ENCODE results near the gene PRSS56. TPM values are rescaled to one million over a fixed set of nuclear protein-coding genes. Genes with fewer than 3 reads are reported as not detected.
A peak's percentile ranks its signal among the peaks of the same experiment; 100 is the strongest.

PRSS56 gene
- total and polyA plus RNA-seq, 2 of the 13 experiments (the other 11 are each of a cell fraction or from before 2014, with no cell fraction given) = not detected

DNA sequence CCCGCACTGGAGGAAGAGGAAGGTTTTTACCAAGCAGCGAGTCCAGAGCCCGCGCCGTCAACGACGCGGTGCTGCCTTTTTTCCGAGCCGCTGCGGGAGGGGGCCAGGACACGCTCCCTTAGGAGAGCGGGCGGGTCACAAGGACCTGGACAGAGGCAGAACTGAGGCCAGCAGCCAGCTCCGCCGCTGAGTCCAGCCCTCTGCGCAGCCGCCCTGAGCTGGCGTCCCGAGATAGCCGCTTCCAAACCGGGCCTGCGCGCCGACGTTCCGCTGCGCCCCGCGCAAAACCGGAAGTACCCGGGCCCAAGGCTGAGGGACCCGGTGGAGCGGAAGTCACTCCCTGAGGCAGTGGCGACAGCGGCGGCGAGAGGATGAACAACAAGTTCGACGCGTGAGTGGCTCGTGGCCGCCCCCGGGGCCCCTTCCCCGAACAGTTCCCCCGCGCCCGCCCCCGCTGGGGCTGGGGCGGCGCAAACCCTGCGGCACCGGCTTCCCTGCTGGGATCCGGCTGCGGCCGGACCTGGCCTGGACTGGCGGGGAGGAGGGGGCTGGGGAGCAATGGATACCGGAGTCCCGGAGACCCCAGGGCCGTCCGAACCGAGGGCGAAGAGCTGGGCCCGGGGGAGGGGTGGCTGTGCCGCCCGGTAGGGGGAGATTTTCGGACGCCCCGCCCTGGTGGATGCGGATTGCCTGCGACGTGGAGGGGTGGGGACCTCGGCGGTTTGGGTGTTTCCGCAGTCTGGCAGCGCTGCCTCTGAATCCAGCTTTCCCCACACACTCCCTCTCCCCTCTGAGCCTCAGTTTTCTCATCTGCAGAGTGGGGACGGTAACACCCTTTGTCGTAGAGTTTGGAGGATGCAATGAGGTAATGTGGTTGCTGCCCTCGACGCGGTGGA is 30.4 kb downstream of the PRSS56 start, which contains the start of the genes EIF4E2 and TIGD1 (continued):
- TF ChIP-seq, protein P1, sequence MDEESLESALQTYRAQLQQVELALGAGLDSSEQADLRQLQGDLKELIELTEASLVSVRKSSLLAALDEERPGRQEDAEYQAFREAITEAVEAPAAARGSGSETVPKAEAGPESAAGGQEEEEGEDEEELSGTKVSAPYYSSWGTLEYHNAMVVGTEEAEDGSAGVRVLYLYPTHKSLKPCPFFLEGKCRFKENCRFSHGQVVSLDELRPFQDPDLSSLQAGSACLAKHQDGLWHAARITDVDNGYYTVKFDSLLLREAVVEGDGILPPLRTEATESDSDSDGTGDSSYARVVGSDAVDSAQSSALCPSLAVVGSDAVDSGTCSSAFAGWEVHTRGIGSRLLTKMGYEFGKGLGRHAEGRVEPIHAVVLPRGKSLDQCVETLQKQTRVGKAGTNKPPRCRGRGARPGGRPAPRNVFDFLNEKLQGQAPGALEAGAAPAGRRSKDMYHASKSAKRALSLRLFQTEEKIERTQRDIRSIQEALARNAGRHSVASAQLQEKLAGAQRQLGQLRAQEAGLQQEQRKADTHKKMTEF (CRISPR knock-in tag; IDR thresholded peaks at IDR 0.05) = peak; percentile 100
- peak; percentile 97 for TF ChIP-seq ELF3 (CRISPR knock-in tag; IDR thresholded peaks at IDR 0.05)
- 0 out of 2 replicates have a peak, but pooled peaks have one; percentile 7 for TF ChIP-seq NFIC (IDR thresholded peaks at IDR 0.05; ENCODE audit: low read length)
- TF ChIP-seq ZFP36 (IDR thresholded peaks at IDR 0.05; ENCODE audit: borderline replicate concordance, low read depth, low read length, partially characterized antibody) = no peak
- peak; percentile 98 for TF ChIP-seq KIAA2018 (CRISPR knock-in tag; IDR thresholded peaks at IDR 0.05; ENCODE audit: borderline replicate concordance)
- peak; percentile 98 for TF ChIP-seq ZNF598 (CRISPR knock-in tag; IDR thresholded peaks at IDR 0.05; ENCODE audit: borderline replicate concordance)
- TF ChIP-seq CTCF (CRISPR knock-in tag; IDR thresholded peaks at IDR 0.05) = peak; percentile 53; the same call in 1 of the 2 replicates
- TF ChIP-seq, protein P2, sequence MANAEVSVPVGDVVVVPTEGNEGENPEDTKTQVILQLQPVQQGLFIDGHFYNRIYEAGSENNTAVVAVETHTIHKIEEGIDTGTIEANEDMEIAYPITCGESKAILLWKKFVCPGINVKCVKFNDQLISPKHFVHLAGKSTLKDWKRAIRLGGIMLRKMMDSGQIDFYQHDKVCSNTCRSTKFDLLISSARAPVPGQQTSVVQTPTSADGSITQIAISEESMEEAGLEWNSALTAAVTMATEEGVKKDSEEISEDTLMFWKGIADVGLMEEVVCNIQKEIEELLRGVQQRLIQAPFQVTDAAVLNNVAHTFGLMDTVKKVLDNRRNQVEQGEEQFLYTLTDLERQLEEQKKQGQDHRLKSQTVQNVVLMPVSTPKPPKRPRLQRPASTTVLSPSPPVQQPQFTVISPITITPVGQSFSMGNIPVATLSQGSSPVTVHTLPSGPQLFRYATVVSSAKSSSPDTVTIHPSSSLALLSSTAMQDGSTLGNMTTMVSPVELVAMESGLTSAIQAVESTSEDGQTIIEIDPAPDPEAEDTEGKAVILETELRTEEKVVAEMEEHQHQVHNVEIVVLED (CRISPR knock-in tag; IDR thresholded peaks at IDR 0.05; ENCODE audit: borderline replicate concordance) = peak; percentile 97
- TF ChIP-seq PAWR (CRISPR knock-in tag; IDR thresholded peaks at IDR 0.05; ENCODE audit: borderline replicate concordance) = no peak; the same call in 1 of the 2 replicates
- TF ChIP-seq ZKSCAN8 (CRISPR knock-in tag; IDR thresholded peaks at IDR 0.05; ENCODE audit: borderline replicate concordance) = peak; percentile 94

Measured in HepG2 (cell line).